ENCODE results near the gene SNRNP200. TPM values are rescaled to one million over a fixed set of nuclear protein-coding genes. Genes with fewer than 3 reads are reported as not detected.
A peak's percentile ranks its signal among the peaks of the same experiment; 100 is the strongest.

SNRNP200 gene
- total RNA-seq, 1 experiment from 2014 or later: 231 TPM

DNA sequence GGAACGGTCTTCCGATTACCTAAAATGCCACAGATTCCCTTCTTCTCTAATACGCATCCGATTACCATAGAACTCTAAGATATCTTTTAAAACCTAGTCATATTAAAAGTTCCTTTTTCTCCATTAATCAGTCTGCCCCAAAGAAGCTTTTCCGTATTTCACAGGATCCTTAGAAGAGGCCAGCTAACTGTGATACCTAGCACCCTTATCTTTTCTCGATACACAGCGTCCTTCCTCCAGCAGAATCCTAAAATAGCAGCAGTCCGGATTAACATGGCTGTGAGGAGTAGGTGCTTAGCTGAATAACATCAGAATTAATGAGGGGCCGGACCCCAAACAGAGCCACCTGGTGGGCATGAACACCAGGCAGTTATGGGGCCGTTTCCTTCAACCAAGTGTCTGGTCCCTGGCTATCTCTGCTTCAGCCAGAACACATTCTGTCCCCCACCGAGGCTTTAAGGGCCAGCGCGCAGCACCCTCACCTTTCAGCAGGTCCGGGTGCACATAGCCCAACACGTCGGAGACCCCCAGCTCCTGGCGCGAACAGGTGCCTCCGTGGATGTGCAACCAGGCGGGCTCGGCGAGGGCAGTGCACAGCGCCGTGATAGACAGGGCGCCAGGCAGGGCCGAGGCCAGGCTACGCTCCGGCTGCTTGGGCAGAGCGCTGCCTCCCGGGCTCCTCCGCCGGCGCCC, 40.5 kb downstream of the SNRNP200 start:
- H3K27ac ChIP-seq (ENCODE audit: low read length): peak overlapping the region; percentile 77
- peaks cover 40% of the 10 kb centered on the region for H3K4me1 ChIP-seq (ENCODE audit: control insufficient read depth, insufficient read depth, low read length)
- peaks cover 3% of the 10 kb centered on the region; the same call in 1 of the 2 replicates for H3K36me3 ChIP-seq (ENCODE audit: control insufficient read depth, insufficient read depth, low read length)
- POLR2A ChIA-PET: no interaction called here
- no peaks in the 10 kb centered on the region for H3K9me3 ChIP-seq (ENCODE audit: control insufficient read depth, insufficient read depth, low read depth, low read length)
- H3K4me3 ChIP-seq (ENCODE audit: low read depth in 2 of 2, low read length in 2 of 2): peak overlapping the region; percentile 61 to 94
- H3K27me3 ChIP-seq (ENCODE audit: control insufficient read depth, insufficient read depth, low read length): no peaks in the 10 kb centered on the region
- intact Hi-C loops (cut with micrococcal nuclease; ENCODE audit: unreplicated experiment): loop anchor here (5.0 kb wide), 1 partner anchor 58 kb away; the partner anchor contains the start of gene STARD7
- BruUV-seq (replicated peaks): no TSS peak
- DNase-seq (ENCODE audit: low read depth, low spot score): no peak
- no peak for TF ChIP-seq POLR2AphosphoS5 (IDR thresholded peaks at IDR 0.05; ENCODE audit: low read depth, low read length)
- TF ChIP-seq SIN3A (IDR thresholded peaks at IDR 0.05; ENCODE audit: borderline replicate concordance, insufficient read depth, low read depth, low read length): no peak
- no peak for TF ChIP-seq TCF7L2 (IDR thresholded peaks at IDR 0.05; ENCODE audit: low read depth, low read length)
- TF ChIP-seq, protein P1, sequence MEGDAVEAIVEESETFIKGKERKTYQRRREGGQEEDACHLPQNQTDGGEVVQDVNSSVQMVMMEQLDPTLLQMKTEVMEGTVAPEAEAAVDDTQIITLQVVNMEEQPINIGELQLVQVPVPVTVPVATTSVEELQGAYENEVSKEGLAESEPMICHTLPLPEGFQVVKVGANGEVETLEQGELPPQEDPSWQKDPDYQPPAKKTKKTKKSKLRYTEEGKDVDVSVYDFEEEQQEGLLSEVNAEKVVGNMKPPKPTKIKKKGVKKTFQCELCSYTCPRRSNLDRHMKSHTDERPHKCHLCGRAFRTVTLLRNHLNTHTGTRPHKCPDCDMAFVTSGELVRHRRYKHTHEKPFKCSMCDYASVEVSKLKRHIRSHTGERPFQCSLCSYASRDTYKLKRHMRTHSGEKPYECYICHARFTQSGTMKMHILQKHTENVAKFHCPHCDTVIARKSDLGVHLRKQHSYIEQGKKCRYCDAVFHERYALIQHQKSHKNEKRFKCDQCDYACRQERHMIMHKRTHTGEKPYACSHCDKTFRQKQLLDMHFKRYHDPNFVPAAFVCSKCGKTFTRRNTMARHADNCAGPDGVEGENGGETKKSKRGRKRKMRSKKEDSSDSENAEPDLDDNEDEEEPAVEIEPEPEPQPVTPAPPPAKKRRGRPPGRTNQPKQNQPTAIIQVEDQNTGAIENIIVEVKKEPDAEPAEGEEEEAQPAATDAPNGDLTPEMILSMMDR (IDR thresholded peaks at IDR 0.05): peak; percentile 49
- TF ChIP-seq, protein P2, sequence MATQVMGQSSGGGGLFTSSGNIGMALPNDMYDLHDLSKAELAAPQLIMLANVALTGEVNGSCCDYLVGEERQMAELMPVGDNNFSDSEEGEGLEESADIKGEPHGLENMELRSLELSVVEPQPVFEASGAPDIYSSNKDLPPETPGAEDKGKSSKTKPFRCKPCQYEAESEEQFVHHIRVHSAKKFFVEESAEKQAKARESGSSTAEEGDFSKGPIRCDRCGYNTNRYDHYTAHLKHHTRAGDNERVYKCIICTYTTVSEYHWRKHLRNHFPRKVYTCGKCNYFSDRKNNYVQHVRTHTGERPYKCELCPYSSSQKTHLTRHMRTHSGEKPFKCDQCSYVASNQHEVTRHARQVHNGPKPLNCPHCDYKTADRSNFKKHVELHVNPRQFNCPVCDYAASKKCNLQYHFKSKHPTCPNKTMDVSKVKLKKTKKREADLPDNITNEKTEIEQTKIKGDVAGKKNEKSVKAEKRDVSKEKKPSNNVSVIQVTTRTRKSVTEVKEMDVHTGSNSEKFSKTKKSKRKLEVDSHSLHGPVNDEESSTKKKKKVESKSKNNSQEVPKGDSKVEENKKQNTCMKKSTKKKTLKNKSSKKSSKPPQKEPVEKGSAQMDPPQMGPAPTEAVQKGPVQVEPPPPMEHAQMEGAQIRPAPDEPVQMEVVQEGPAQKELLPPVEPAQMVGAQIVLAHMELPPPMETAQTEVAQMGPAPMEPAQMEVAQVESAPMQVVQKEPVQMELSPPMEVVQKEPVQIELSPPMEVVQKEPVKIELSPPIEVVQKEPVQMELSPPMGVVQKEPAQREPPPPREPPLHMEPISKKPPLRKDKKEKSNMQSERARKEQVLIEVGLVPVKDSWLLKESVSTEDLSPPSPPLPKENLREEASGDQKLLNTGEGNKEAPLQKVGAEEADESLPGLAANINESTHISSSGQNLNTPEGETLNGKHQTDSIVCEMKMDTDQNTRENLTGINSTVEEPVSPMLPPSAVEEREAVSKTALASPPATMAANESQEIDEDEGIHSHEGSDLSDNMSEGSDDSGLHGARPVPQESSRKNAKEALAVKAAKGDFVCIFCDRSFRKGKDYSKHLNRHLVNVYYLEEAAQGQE (IDR thresholded peaks at IDR 0.05; ENCODE audit: insufficient read depth in 1 of 2, low read depth in 2 of 2, low read length in 1 of 2): no peak
- CTCF ChIA-PET: no interaction called here
- in situ Hi-C loops (cut with HindIII; ENCODE audit: low pct_unique_long_range_greater_than_20kb, low sequenced_read_pairs): loop anchor here (25.0 kb wide), 1 partner anchor 103 kb away; no protein-coding TSS in a partner anchor
- ATAC-seq: no peak

DNA sequence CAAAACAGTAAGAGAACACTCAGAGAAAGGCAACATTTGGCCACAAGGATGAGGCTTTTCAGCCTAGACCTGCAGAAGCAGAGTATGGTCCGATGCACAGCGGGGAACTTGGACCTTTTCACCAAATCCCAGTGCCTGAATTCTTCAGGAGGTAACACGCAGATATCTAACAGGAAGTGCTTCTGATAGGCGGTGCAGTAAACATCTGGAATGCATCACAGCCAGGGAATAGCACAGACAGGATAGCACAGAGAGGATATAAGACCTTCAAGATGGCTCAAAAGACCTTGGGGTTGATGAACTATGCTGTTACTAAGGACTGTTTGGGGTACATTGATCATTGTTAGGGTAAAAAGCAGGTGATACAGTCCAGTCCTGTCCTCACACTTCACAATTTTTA, 41.3 kb downstream of the SNRNP200 start:
- BruUV-seq (replicated peaks): no TSS peak
- in situ Hi-C loops (cut with HindIII; ENCODE audit: low pct_unique_long_range_greater_than_20kb, low sequenced_read_pairs): loop anchor here (25.0 kb wide), 1 partner anchor 102 kb away; no protein-coding TSS in a partner anchor
- ChIA-PET CTCF (no interaction called here), POLR2A (no interaction called here)
- Histone ChIP-seq H3K27me3 (ENCODE audit: control insufficient read depth, insufficient read depth, low read length) (no peaks in the 10 kb centered on the region), H3K36me3 (ENCODE audit: control insufficient read depth, insufficient read depth, low read length) (peaks cover 3% of the 10 kb centered on the region; the same call in 1 of the 2 replicates), H3K4me3 (ENCODE audit: low read depth in 2 of 2, low read length in 2 of 2) (peak overlapping the region; percentile 61 to 94), H3K9me3 (ENCODE audit: control insufficient read depth, insufficient read depth, low read depth, low read length) (no peaks in the 10 kb centered on the region), H3K27ac (ENCODE audit: low read length) (no peak overlapping the region), H3K4me1 (ENCODE audit: control insufficient read depth, insufficient read depth, low read length) (peaks cover 41% of the 10 kb centered on the region)
- intact Hi-C loops (cut with micrococcal nuclease; ENCODE audit: unreplicated experiment): loop anchor here (5.0 kb wide), 1 partner anchor 57 kb away; the partner anchor contains the start of gene STARD7
- DNase-seq (ENCODE audit: low read depth, low spot score) (no peak), ATAC-seq (no peak)
- TF ChIP-seq, protein P1 (IDR thresholded peaks at IDR 0.05): no peak
- no peak for TF ChIP-seq SIN3A (IDR thresholded peaks at IDR 0.05; ENCODE audit: borderline replicate concordance, insufficient read depth, low read depth, low read length)
- TF ChIP-seq, protein P2 (IDR thresholded peaks at IDR 0.05; ENCODE audit: insufficient read depth in 1 of 2, low read depth in 2 of 2, low read length in 1 of 2): no peak
- no peak for TF ChIP-seq TCF7L2 (IDR thresholded peaks at IDR 0.05; ENCODE audit: low read depth, low read length)
- TF ChIP-seq POLR2AphosphoS5 (IDR thresholded peaks at IDR 0.05; ENCODE audit: low read depth, low read length): no peak

All from Panc1 (cell line).